OCI-LY7 (cell line): ENCODE measurements around the gene NRXN2. TPM values are rescaled to one million over a fixed set of nuclear protein-coding genes. Genes with fewer than 3 reads are reported as not detected.

Experiments
- BruUV-seq: library from RNA; stranded (reverse); fragments of 400-500 nt; replicated peaks from 2 replicates; lab custom pipeline; 2021; lab: Mats Ljungman, UMichigan
- CTCF ChIA-PET: fragments of 300-600 bp; sonication (Branson Sonifier 250); formaldehyde crosslinking; loops from one replicate; lab custom pipeline; 2022; ENCODE audit warnings: antibody characterized with exemption; ENCODE audit not compliant: unreplicated experiment; lab: Charles Lee
- POLR2A ChIA-PET: fragments of 300-600 bp; sonication (Branson Sonifier 250); formaldehyde crosslinking; loops from one replicate; lab custom pipeline; 2022; ENCODE audit warnings: antibody characterized with exemption; lab: Charles Lee
- DNase-seq: peaks from one replicate; pipeline ENCODE4 v3.0.0-alpha.2; 2015; ENCODE audit warnings: low spot score
- H2AFZ ChIP-seq: fragments of 200-600 bp; sonication (generic), shearing (Covaris generic); 2 replicates; pipeline ENCODE4 v1.6.1; 2014; ENCODE audit warnings: mild to moderate bottlenecking, antibody characterized with exemption, low read length, moderate library complexity
- H3K27ac ChIP-seq: fragments of 200-600 bp; sonication (generic); 2 replicates; pipeline ENCODE4 v1.5.1; 2014; ENCODE audit warnings: mixed run types, low read depth, mild to moderate bottlenecking, moderate library complexity, low read length, inconsistent platforms; ENCODE audit not compliant: poor library complexity, severe bottlenecking
- H3K36me3 ChIP-seq: fragments of 200-600 bp; sonication (generic); 2 replicates; pipeline ENCODE4 v1.6.1; 2014; ENCODE audit warnings: mild to moderate bottlenecking, antibody characterized with exemption, low read length, moderate library complexity, mixed read lengths; ENCODE audit not compliant: insufficient read depth
- H3K4me1 ChIP-seq: fragments of 200-600 bp; sonication (generic); 2 replicates; pipeline ENCODE4 v1.5.1; 2014; ENCODE audit warnings: mild to moderate bottlenecking, low read length; ENCODE audit not compliant: insufficient read depth, poor library complexity, severe bottlenecking
- H3K4me2 ChIP-seq: fragments of 200-600 bp; sonication (generic); 2 replicates; pipeline ENCODE4 v1.6.1; 2014; ENCODE audit warnings: mild to moderate bottlenecking, low read length
- H3K4me3 ChIP-seq: fragments of 200-600 bp; sonication (generic); 2 replicates; pipeline ENCODE4 v1.5.1; 2014; ENCODE audit warnings: mild to moderate bottlenecking, low read depth, low read length; ENCODE audit not compliant: poor library complexity, severe bottlenecking
- H3K79me2 ChIP-seq: fragments of 200-600 bp; sonication (generic); 2 replicates; pipeline ENCODE4 v1.6.1; 2016; ENCODE audit warnings: low read depth, mild to moderate bottlenecking, low read length, moderate library complexity, mixed read lengths; ENCODE audit not compliant: insufficient read depth
- H3K9me2 ChIP-seq: fragments of 200-600 bp; sonication (generic); 2 replicates; pipeline ENCODE4 v1.6.1; 2016; ENCODE audit warnings: mild to moderate bottlenecking, low read length, mixed read lengths; ENCODE audit not compliant: insufficient read depth
- H3K9me3 ChIP-seq: fragments of 200-600 bp; sonication (generic); 2 replicates; pipeline ENCODE4 v1.6.1; 2014; ENCODE audit warnings: mild to moderate bottlenecking, mixed run types, low read length, mixed read lengths
- H4K20me1 ChIP-seq: fragments of 200-600 bp; sonication (generic); 2 replicates; pipeline ENCODE4 v1.6.1; 2014; ENCODE audit warnings: mild to moderate bottlenecking, antibody characterized with exemption, low read length, moderate library complexity, mixed read lengths; ENCODE audit not compliant: insufficient read depth
- CTCF ChIP-seq: fragments of 200-600 bp; sonication (generic); conservative IDR thresholded peaks from 2 replicates; pipeline ENCODE4 v1.5.1; 2014; ENCODE audit warnings: mild to moderate bottlenecking, antibody characterized with exemption, low read length, moderate library complexity, mixed read lengths
- EZH2phosphoT487 ChIP-seq: fragments of 200-600 bp; sonication (generic); IDR thresholded peaks from 2 replicates; pipeline ENCODE4 v1.6.1; 2018; ENCODE audit warnings: low read depth, borderline replicate concordance, mild to moderate bottlenecking, mixed run types, antibody characterized with exemption, low read length, moderate library complexity, mixed read lengths
- intact Hi-C: fragments of 100-400 bp; cut with micrococcal nuclease; formaldehyde crosslinking; loops from one replicate; pipeline ENCODE4 v1.10.0; 2022; ENCODE audit not compliant: unreplicated experiment
- total RNA-seq, 2 experiments: library from RNA; depleted of rRNA in 1 of 2; stranded (reverse); fragments of >200 nt in 1 of 2; shearing (Covaris generic) in 1 of 2; gene quantifications; 2 replicates each; pipeline ENCODE4 v1.2.3, GENCODE V29; 2014 to 2022

The NRXN2 gene
- total RNA-seq, 2 experiments from 2014 or later: 2.4 to 3.3 TPM

GRCh38 chr11:64716473-64717267 lies 6.3 kb downstream of the NRXN2 start:
- Histone ChIP-seq H3K4me2 (no peak overlapping the region), H3K36me3 (no peaks in the 10 kb centered on the region), H3K9me2 (no peaks in the 10 kb centered on the region), H3K27ac (no peak overlapping the region), H4K20me1 (no peaks in the 10 kb centered on the region), H3K4me1 (peaks cover 4% of the 10 kb centered on the region), H3K79me2 (no peaks in the 10 kb centered on the region), H3K4me3 (no peak overlapping the region), H2AFZ (no peak overlapping the region), H3K9me3 (no peaks in the 10 kb centered on the region)
- BruUV-seq: no TSS peak
- intact Hi-C loops: no loop called here
- no peak for TF ChIP-seq EZH2phosphoT487
- no peak for TF ChIP-seq CTCF
- DNase-seq: no peak
- ChIA-PET CTCF (interaction anchor here (1.5 kb wide), 1 partner anchor 28 kb away, joined by 5 read pairs; no protein-coding TSS in a partner anchor), POLR2A (interaction anchor here (1.3 kb wide), 1 partner anchor 12 kb away, joined by 5 read pairs; no protein-coding TSS in a partner anchor)

- H3K79me2 ChIP-seq: no peaks in the 10 kb centered on the region
- H3K36me3 ChIP-seq: no peaks in the 10 kb centered on the region
- no peak overlapping the region for H2AFZ ChIP-seq
- ChIA-PET POLR2A (interaction anchor here (0.7 kb wide), 1 partner anchor 54 kb away, joined by 3 read pairs; no protein-coding TSS in a partner anchor), CTCF (interaction anchor here (1.5 kb wide), 1 partner anchor 27 kb away, joined by 5 read pairs; no protein-coding TSS in a partner anchor)
- BruUV-seq: no TSS peak
- intact Hi-C loops: no loop called here
- peaks cover 4% of the 10 kb centered on the region for H3K4me1 ChIP-seq
- H4K20me1 ChIP-seq: no peaks in the 10 kb centered on the region
- no peak for DNase-seq
- no peak overlapping the region for H3K27ac ChIP-seq
- no peaks in the 10 kb centered on the region for H3K9me3 ChIP-seq
- H3K4me2 ChIP-seq: no peak overlapping the region
- H3K4me3 ChIP-seq: no peak overlapping the region
- H3K9me2 ChIP-seq: no peaks in the 10 kb centered on the region
- no peak for TF ChIP-seq EZH2phosphoT487
- no peak for TF ChIP-seq CTCF
Observed at GRCh38 chr11:64715756-64716472, 7.1 kb downstream of the NRXN2 start.
